ENCODE data around the gene SOWAHA.

SOWAHA gene

DNA sequence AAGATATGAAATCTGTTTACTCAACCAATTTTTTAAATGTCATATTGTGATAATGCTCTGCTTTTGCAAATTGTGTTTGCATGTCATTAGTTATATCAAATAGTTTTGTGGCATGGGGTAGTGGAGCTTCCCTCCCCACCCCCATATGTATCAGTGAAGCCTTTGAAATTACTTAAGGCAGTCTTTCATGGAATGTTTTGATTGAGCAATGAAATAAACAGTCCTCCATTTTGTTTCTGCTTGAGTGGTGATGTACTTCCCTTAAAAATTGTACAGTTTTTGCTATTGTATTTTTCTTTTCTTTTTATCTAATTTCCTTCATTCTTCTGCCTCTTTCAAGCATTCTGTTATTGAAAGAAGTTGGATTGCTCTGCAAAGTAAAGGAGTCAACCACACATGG is 3.5 kb downstream of the SOWAHA start:
- no peak for DNase-seq (ENCODE audit: extremely low spot score)
- CTCF ChIA-PET: interaction anchor here (1.6 to 9.3 kb wide), 6 partner anchors 9 to 429 kb away, joined by 5 to 90 read pairs (median 26); no protein-coding TSS in a partner anchor
- POLR2A ChIA-PET: no interaction called here
- TF ChIP-seq, protein P1, sequence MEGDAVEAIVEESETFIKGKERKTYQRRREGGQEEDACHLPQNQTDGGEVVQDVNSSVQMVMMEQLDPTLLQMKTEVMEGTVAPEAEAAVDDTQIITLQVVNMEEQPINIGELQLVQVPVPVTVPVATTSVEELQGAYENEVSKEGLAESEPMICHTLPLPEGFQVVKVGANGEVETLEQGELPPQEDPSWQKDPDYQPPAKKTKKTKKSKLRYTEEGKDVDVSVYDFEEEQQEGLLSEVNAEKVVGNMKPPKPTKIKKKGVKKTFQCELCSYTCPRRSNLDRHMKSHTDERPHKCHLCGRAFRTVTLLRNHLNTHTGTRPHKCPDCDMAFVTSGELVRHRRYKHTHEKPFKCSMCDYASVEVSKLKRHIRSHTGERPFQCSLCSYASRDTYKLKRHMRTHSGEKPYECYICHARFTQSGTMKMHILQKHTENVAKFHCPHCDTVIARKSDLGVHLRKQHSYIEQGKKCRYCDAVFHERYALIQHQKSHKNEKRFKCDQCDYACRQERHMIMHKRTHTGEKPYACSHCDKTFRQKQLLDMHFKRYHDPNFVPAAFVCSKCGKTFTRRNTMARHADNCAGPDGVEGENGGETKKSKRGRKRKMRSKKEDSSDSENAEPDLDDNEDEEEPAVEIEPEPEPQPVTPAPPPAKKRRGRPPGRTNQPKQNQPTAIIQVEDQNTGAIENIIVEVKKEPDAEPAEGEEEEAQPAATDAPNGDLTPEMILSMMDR (IDR thresholded peaks at IDR 0.05; ENCODE audit: control extremely low read depth, extremely low read depth, low read depth, missing control alignments): no peak

DNA sequence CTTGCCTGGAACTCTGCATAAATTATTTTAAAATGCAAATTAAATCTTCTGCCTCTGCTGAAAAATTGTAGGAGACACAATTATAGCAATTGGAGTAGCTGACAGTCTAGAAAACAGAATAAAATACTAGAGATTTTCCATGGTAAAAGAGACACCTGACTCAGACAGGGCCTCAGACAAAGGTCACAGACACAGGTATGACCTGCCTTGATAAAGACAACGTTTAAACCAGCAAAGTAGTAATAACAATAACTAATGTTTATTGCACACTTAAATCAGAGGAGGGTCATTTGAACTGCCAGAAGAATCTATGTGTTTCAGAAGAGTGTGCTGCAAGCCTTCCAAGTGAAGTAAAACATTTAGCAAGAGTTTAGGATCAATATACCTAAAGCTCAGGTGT is 3.9 kb downstream of the SOWAHA start:
- no peak for DNase-seq (ENCODE audit: extremely low spot score)
- ChIA-PET CTCF (interaction anchor here (0.6 to 9.3 kb wide), 15 partner anchors 9 to 429 kb away, joined by 3 to 98 read pairs (median 5); partner anchors contain the start of gene SHROOM1), POLR2A (interaction anchor here (1.5 kb wide), 1 partner anchor 326 kb away, joined by 3 read pairs; the partner anchor contains the start of gene IRF1)
- TF ChIP-seq, protein P1 (IDR thresholded peaks at IDR 0.05; ENCODE audit: control extremely low read depth, extremely low read depth, low read depth, missing control alignments): no peak

DNA sequence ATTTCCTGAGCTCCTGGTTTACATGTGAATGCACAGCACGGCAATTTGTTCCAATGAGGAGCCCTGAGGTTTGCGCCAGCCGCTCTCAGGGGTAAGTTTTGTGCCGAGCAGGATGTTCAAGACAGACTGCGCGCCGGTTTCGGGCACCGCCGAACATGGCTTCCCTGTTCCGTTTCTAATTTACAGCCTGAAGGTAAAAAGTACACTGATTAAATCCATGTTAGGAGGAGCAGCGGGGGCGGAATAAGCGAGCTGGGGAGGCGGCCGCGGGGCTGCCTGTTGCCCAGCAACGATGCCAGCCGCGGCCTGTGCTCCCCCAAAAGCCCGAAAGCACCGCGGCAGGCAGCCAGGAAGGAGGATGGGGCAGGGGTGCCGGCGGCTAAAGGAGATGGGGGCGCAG is 6.4 kb downstream of the SOWAHA start:
- CTCF ChIA-PET: interaction anchor here (0.6 to 9.3 kb wide), 65 partner anchors 10 to 450 kb away, joined by 3 to 98 read pairs (median 6); partner anchors contain the start of genes CCNI2, IL4, IRF1 and KIF3A
- POLR2A ChIA-PET: interaction anchor here (0.6 to 1.0 kb wide), 2 partner anchors 10 to 329 kb away, joined by 3 read pairs; partner anchors contain the start of gene IRF1
- DNase-seq (ENCODE audit: extremely low spot score): no peak
- TF ChIP-seq, protein P1 (IDR thresholded peaks at IDR 0.05; ENCODE audit: control extremely low read depth, extremely low read depth, low read depth, missing control alignments): no peak

DNA sequence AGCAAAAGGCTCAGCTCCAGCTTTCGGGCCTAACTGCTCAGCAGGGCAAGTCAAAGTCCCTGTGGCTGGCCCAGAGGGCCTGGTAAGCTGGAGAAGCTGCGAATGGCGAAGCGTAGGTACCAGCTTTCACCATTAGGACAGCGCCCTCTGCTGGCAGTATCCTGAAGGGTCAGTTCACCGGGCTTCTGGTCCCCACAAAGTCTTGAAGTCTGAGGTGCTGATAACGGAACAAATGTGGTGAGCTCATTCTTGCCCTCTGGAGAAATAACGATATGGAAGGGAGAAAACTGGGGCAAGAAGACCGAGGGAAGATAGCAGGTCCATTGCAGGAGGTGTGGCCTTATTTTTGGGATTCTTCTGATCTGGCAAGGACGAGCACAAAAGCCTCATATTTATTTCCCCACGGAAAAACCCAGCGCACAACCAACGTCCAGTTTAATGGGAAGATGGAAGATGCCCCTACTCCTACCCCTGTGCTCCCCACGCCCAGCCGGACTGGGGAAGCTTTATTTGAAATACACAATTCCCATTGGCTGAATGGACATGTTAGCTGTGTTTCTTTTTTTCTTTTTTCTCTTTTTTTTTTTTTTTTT is 7.2 kb downstream of the SOWAHA start:
- ChIA-PET CTCF (interaction anchor here (0.6 to 9.3 kb wide), 83 partner anchors 11 to 451 kb away, joined by 3 to 98 read pairs (median 5); partner anchors contain the start of genes CCNI2, IL4, IRF1 and KIF3A), POLR2A (interaction anchor here (0.6 to 1.0 kb wide), 3 partner anchors 9 to 330 kb away, joined by 3 to 4 read pairs (median 3); partner anchors contain the start of genes CCNI2 and IRF1)
- peak; percentile 90 for DNase-seq (ENCODE audit: extremely low spot score)
- TF ChIP-seq, protein P1 (IDR thresholded peaks at IDR 0.05; ENCODE audit: control extremely low read depth, extremely low read depth, low read depth, missing control alignments): peak; percentile 88

DNA sequence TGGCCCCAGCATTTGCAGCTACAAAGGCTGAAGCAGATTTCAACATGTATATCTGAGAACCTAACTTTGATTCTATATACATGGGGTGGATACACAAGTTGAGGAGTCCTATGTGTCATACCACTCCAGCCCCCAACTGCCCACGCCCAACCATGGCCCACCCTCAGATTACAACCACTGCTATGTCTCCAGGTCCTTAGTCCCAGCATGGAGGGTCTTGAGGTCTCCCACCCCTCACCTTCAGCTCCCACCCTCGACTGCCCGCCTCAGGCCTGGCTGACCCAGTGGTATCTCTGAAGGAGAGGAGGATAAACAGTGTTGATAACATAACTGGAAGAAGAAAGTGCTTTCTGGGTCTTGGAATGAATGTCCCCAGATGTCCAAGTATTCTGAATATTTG is 8.2 kb downstream of the SOWAHA start:
- ChIA-PET CTCF (interaction anchor here (1.1 to 9.3 kb wide), 36 partner anchors 10 to 438 kb away, joined by 3 to 98 read pairs (median 9); partner anchors contain the start of genes IRF1, KIF3A, SEPTIN8 and SHROOM1), POLR2A (no interaction called here)
- TF ChIP-seq, protein P1 (IDR thresholded peaks at IDR 0.05; ENCODE audit: control extremely low read depth, extremely low read depth, low read depth, missing control alignments): no peak
- DNase-seq (ENCODE audit: extremely low spot score): no peak

DNA sequence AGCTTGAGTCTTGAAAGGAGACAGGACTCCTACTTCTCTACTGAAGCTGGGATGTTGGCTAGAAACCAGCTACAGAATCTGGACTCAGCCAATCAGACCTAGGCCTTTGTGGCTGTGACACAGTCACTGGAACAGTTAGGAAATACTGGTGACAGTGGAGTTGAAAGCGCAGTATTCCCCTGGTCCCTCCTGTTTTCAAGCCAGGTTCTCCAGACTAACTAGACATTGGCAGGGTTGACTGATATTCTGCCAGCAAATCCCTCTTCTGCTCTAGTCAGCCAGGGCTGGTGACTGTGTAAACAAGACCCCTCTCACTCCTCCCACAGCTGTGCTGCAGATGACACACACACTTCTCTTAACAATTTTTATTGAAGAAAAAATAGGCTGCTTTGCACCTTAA is 8.7 kb downstream of the SOWAHA start:
- DNase-seq (ENCODE audit: extremely low spot score): no peak
- TF ChIP-seq, protein P1 (IDR thresholded peaks at IDR 0.05; ENCODE audit: control extremely low read depth, extremely low read depth, low read depth, missing control alignments): no peak
- ChIA-PET CTCF (interaction anchor here (1.5 to 9.3 kb wide), 16 partner anchors 10 to 434 kb away, joined by 3 to 98 read pairs (median 14); partner anchors contain the start of genes IRF1, SEPTIN8 and SHROOM1), POLR2A (no interaction called here)
